ENCODE measurements around the gene RHOT2.

DNA sequence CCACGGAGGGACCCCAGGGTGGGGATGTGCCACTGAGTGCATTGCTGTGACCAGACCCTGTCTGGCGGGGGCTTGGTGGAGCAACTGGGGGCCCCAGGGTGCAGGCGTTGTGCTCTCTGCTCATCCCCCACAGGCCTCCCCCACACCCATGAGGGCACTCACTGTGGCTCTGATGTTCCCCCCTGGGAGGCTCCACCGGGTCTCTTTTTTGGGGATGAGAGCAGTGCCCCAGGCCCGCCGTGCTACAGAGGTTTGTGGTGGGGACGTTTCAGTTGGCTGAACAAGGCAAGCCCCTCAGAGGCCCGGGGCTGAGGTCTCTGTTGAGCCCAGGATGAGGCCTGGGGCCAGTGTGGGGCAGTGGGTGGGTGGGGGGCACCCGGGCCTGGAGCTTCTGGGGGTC is 55.8 kb downstream of the RHOT2 start:
- TF ChIP-seq GATA2 (IDR thresholded peaks at IDR 0.05; ENCODE audit: low read depth, low read length) (no peak), GATA3 (IDR thresholded peaks at IDR 0.05; ENCODE audit: low read depth, low read length) (no peak)
